Tracheal epithelial cell (primary cell): ENCODE data around the gene RAB9B. TPM values are rescaled to one million over a fixed set of nuclear protein-coding genes. Genes with fewer than 3 reads are reported as not detected.

Experiments
- total RNA-seq: library from RNA; depleted of rRNA; stranded (reverse); fragments of >200 nt; gene quantifications from 2 replicates; pipeline ENCODE4 v1.2.1, GENCODE V29; 2014

RAB9B gene
- under 0.01 TPM in 1 of 2 replicates, not detected in the other for total RNA-seq

GRCh38 chrX:103831803-103832544 lies at the start of gene RAB9B:
Gene RAB9B, minus strand, starts transcription at chrX:103832257. Its CDS starts 6,473 bp downstream, at chrX:103825784.

DNA sequence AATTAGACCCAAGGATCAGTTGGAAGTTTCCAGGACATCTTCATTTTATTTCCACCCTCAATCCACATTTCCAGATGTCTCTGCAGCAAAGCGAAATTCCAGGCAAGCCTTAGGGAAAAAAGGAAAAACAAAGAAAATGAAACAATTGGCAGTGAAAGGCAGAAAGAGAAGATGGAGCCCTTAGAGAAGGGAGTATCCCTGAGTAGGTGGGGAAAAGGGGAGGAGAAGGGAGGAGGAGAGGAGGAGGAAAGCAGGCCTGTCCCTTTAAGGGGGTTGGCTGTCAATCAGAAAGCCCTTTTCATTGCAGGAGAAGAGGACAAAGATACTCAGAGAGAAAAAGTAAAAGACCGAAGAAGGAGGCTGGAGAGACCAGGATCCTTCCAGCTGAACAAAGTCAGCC lies 55.5 kb downstream of the RAB9B start, which contains the start of gene PLP1:
PLP1 (plus strand) TSS at position 295 of the 400 bp plus-strand sequence. CDS start 156 bp downstream, outside the sequence.

Other genes starting within 250 kb of the RAB9B start
- 17.3 and 31.3 TPM in 2 replicates for gene TCEAL4, start 246.7 kb downstream of the RAB9B start, total RNA-seq
- 1.3 and 2.9 TPM in 2 replicates for gene TCEAL3, start 224.3 kb downstream of the RAB9B start, total RNA-seq
- gene TCEAL1, start 203.3 kb downstream of the RAB9B start, total RNA-seq: 11.6 and 24.5 TPM in 2 replicates
- 318 and 687 TPM in 2 replicates for gene MORF4L2, start 145.6 kb downstream of the RAB9B start, total RNA-seq
- gene TMEM31, start 121.3 kb downstream of the RAB9B start, total RNA-seq: not detected in 2 replicates
- not detected in 2 replicates for gene PLP1, start 55.4 kb downstream of the RAB9B start, total RNA-seq
- 0.64 and 7.2 TPM in 2 replicates for gene TMSB15B, start 130.4 kb upstream of the RAB9B start, total RNA-seq
- gene H2BW1, start 181.5 kb upstream of the RAB9B start, total RNA-seq: not detected in 2 replicates
- gene H2BW2, start 207.7 kb upstream of the RAB9B start, total RNA-seq: not detected in 2 replicates
- 0.21 and 2.2 TPM in 2 replicates for gene TMSB15C, start 244.0 kb upstream of the RAB9B start, total RNA-seq